ACC112 (cell line): Measurements from ENCODE around the gene BANF1.
A peak's percentile ranks its signal among the peaks of the same experiment; 100 is the strongest.

Experiments
- H2AFZ ChIP-seq: fragments of 200-600 bp; sonication (generic); one replicate; pipeline ENCODE4 v1.6.0; 2017; ENCODE audit warnings: antibody characterized with exemption, low read length; ENCODE audit not compliant: unreplicated experiment
- H3K27ac ChIP-seq: fragments of 200-600 bp; sonication (generic); 2 replicates; pipeline ENCODE4 v1.5.1; 2014; ENCODE audit warnings: low read depth, mild to moderate bottlenecking, antibody characterized with exemption, low read length, moderate library complexity
- H3K27me3 ChIP-seq: fragments of 200-600 bp; sonication (generic); 2 replicates; pipeline ENCODE4 v1.6.1; 2014; ENCODE audit warnings: mild to moderate bottlenecking, antibody characterized with exemption, low read length, moderate library complexity, mixed read lengths; ENCODE audit not compliant: insufficient read depth
- H3K36me3 ChIP-seq: fragments of 200-600 bp; sonication (generic); 2 replicates; pipeline ENCODE4 v1.6.1; 2016; ENCODE audit warnings: mild to moderate bottlenecking, antibody characterized with exemption, low read length, moderate library complexity, mixed read lengths; ENCODE audit not compliant: insufficient read depth
- H3K4me1 ChIP-seq: fragments of 200-600 bp; sonication (generic); one replicate; pipeline ENCODE4 v1.6.1; 2016; ENCODE audit warnings: low read length, mixed read lengths; ENCODE audit not compliant: insufficient read depth, unreplicated experiment, control insufficient read depth
- H3K4me3 ChIP-seq: fragments of 200-600 bp; sonication (generic); 2 replicates; pipeline ENCODE4 v1.5.1; 2014; ENCODE audit warnings: mild to moderate bottlenecking, low read depth, low read length
- H3K79me2 ChIP-seq: fragments of 200-600 bp; sonication (generic); one replicate; pipeline ENCODE4 v1.6.0; 2016; ENCODE audit warnings: low read length; ENCODE audit not compliant: control insufficient read depth, unreplicated experiment, insufficient read depth

BANF1 gene

GRCh38 chr11:66011239-66011784 is 9.0 kb downstream of the BANF1 start:
- H3K4me1 ChIP-seq = peaks cover 36% of the 10 kb centered on the region
- H3K79me2 ChIP-seq = no peaks in the 10 kb centered on the region
- H3K36me3 ChIP-seq = no peaks in the 10 kb centered on the region
- no peak overlapping the region for H3K27ac ChIP-seq
- no peak overlapping the region for H2AFZ ChIP-seq
- no peak overlapping the region for H3K4me3 ChIP-seq
- peaks cover 4% of the 10 kb centered on the region; the same call in 1 of the 2 replicates for H3K27me3 ChIP-seq

- Histone ChIP-seq H3K4me3 (no peak within 1 kb of the TSS), H2AFZ (peak within 1 kb of the TSS; percentile 6), H3K36me3 (no peaks in the 10 kb centered on the region), H3K79me2 (peaks cover 2% of the 10 kb centered on the region), H3K27ac (no peak within 1 kb of the TSS), H3K4me1 (peaks cover 41% of the 10 kb centered on the region), H3K27me3 (peaks cover 4% of the 10 kb centered on the region; the same call in 1 of the 2 replicates)
Observed at GRCh38 chr11:66011785-66012303, 9.5 kb downstream of the BANF1 start, which contains the start of gene CST6. Gene CST6 (plus strand): TSS chr11:66012008. CDS start chr11:66012045, 37 bp downstream.

- no peak overlapping the region for H2AFZ ChIP-seq
Observed at GRCh38 chr11:66012371-66012945, 10.2 kb downstream of the BANF1 start.

GRCh38 chr11:66012946-66013761 is 10.9 kb downstream of the BANF1 start:
- H3K4me1 ChIP-seq = peaks cover 37% of the 10 kb centered on the region
- no peak overlapping the region for H3K4me3 ChIP-seq
- H3K27me3 ChIP-seq = peaks cover 4% of the 10 kb centered on the region; the same call in 1 of the 2 replicates
- no peak overlapping the region for H2AFZ ChIP-seq
- peaks cover 2% of the 10 kb centered on the region for H3K79me2 ChIP-seq
- no peaks in the 10 kb centered on the region for H3K36me3 ChIP-seq
- H3K27ac ChIP-seq = no peak overlapping the region

More at GRCh38 chr11:66012371-66012945, 10.2 kb downstream of the BANF1 start:
- no peaks in the 10 kb centered on the region for H3K36me3 ChIP-seq
- H3K27ac ChIP-seq = no peak overlapping the region
- H3K4me3 ChIP-seq = no peak overlapping the region
- H3K4me1 ChIP-seq = peaks cover 37% of the 10 kb centered on the region
- peaks cover 2% of the 10 kb centered on the region for H3K79me2 ChIP-seq
- H3K27me3 ChIP-seq = peaks cover 4% of the 10 kb centered on the region; the same call in 1 of the 2 replicates

- Histone ChIP-seq H3K79me2 (peaks cover 2% of the 10 kb centered on the region), H3K4me3 (no peak overlapping the region), H3K27ac (no peak overlapping the region), H3K4me1 (peaks cover 34% of the 10 kb centered on the region), H3K27me3 (peaks cover 4% of the 10 kb centered on the region; the same call in 1 of the 2 replicates), H2AFZ (no peak overlapping the region), H3K36me3 (no peaks in the 10 kb centered on the region)
Observed at GRCh38 chr11:66013762-66014100, 11.4 kb downstream of the BANF1 start.

GRCh38 chr11:66014804-66015453 is 12.6 kb downstream of the BANF1 start:
- no peaks in the 10 kb centered on the region for H3K36me3 ChIP-seq
- no peak overlapping the region for H2AFZ ChIP-seq
- H3K4me3 ChIP-seq = no peak overlapping the region
- peaks cover 2% of the 10 kb centered on the region for H3K79me2 ChIP-seq
- H3K4me1 ChIP-seq = peaks cover 33% of the 10 kb centered on the region
- H3K27me3 ChIP-seq = peaks cover 4% of the 10 kb centered on the region; the same call in 1 of the 2 replicates
- peak overlapping the region; percentile 79 for H3K27ac ChIP-seq

- no peaks in the 10 kb centered on the region for H3K36me3 ChIP-seq
- H3K27ac ChIP-seq = peak overlapping the region; percentile 79
- H2AFZ ChIP-seq = no peak overlapping the region
- peaks cover 4% of the 10 kb centered on the region; the same call in 1 of the 2 replicates for H3K27me3 ChIP-seq
- H3K4me1 ChIP-seq = peaks cover 39% of the 10 kb centered on the region
- H3K79me2 ChIP-seq = peaks cover 2% of the 10 kb centered on the region
- H3K4me3 ChIP-seq = no peak overlapping the region
Observed at GRCh38 chr11:66015454-66015881, 13.2 kb downstream of the BANF1 start.

GRCh38 chr11:66015936-66016792 is 13.9 kb downstream of the BANF1 start:
- Histone ChIP-seq H3K4me1 (peaks cover 46% of the 10 kb centered on the region), H3K36me3 (no peaks in the 10 kb centered on the region), H3K27ac (peak overlapping the region; percentile 79), H3K79me2 (peaks cover 2% of the 10 kb centered on the region), H3K27me3 (peaks cover 4% of the 10 kb centered on the region; the same call in 1 of the 2 replicates), H2AFZ (no peak overlapping the region), H3K4me3 (no peak overlapping the region)

- 0 out of 2 replicates have a peak, but pooled peaks cover under 1% of the 10 kb centered on the region for H3K27me3 ChIP-seq
- H3K79me2 ChIP-seq = peaks cover 2% of the 10 kb centered on the region
- peaks cover 52% of the 10 kb centered on the region for H3K4me1 ChIP-seq
- H3K27ac ChIP-seq = no peak overlapping the region
- H3K4me3 ChIP-seq = no peak overlapping the region
- no peak overlapping the region for H2AFZ ChIP-seq
- no peaks in the 10 kb centered on the region for H3K36me3 ChIP-seq
Observed at GRCh38 chr11:66016793-66017177, 14.5 kb downstream of the BANF1 start.
